Kidney (tissue), 14 donors: ENCODE data around the gene TOLLIP. TPM values are rescaled to one million over a fixed set of nuclear protein-coding genes. Genes with fewer than 3 reads are reported as not detected.

Source experiments
- DNase-seq, 5 donors: peaks; one replicate each; pipeline ENCODE4 v3.0.0-alpha.2; 2013 to 2020
- FAIRE-seq: peaks from 2 replicates; lab custom pipeline; 2012; peaks lifted over from hg19 to GRCh38; lab: Jason Lieb, UNC
- H3K27ac ChIP-seq, 2 donors: one replicate each; pipeline ENCODE4 v1.7.0; 2013; ENCODE audit warnings: low read depth in 2 of 2, low read length in 2 of 2, inconsistent platforms in 1 of 2
- H3K27me3 ChIP-seq: one replicate; pipeline ENCODE4 v1.7.1; 2013; ENCODE audit warnings: low read length, inconsistent platforms; ENCODE audit not compliant: control insufficient read depth, insufficient read depth
- H3K36me3 ChIP-seq, 3 donors: one replicate each; pipeline versions ENCODE4 v1.7.0 to v1.7.1; 2013; ENCODE audit warnings: low read length in 3 of 3, control low read depth in 1 of 3, inconsistent platforms in 1 of 3; ENCODE audit not compliant: insufficient read depth in 3 of 3, control insufficient read depth in 2 of 3
- H3K4me1 ChIP-seq, 3 donors: one replicate each; pipeline versions ENCODE4 v1.7.0 to v1.7.1; 2013; ENCODE audit warnings: low read length in 3 of 3, inconsistent platforms in 1 of 3, low read depth in 1 of 3; ENCODE audit not compliant: control insufficient read depth in 2 of 3, insufficient read depth in 2 of 3
- H3K4me3 ChIP-seq, 3 donors: one replicate each; pipeline versions ENCODE4 v1.7.0 to v1.8.1; 2013; ENCODE audit warnings: low read length in 3 of 3, control low read depth in 1 of 3, inconsistent platforms in 1 of 3
- H3K9ac ChIP-seq, 3 donors: one replicate each; pipeline versions ENCODE4 v1.7.0 to v1.7.1; 2013; ENCODE audit warnings: low read length in 3 of 3, control low read depth in 1 of 3, inconsistent platforms in 1 of 3
- H3K9me3 ChIP-seq, 3 donors: one replicate each; pipeline versions ENCODE4 v1.7.0 to v1.7.1; 2013; ENCODE audit warnings: low read length in 3 of 3, control low read depth in 1 of 3, inconsistent platforms in 1 of 3; ENCODE audit not compliant: control insufficient read depth in 2 of 3, insufficient read depth in 1 of 3
- intact Hi-C: fragments of 100-400 bp; cut with DNase I; formaldehyde crosslinking; loops from one replicate; pipeline ENCODE4 v1.11.1; 2022
- polyA plus RNA-seq: library from polyadenylated mRNA; stranded (reverse); fragments of 350-450 nt; fragmentation: Illumina TruSeq; extraction: RNeasy Lipid Tissue Mini Kit (QIAGEN cat#74804); gene quantifications from one replicate; pipeline ENCODE4 v1.2.3, GENCODE V29; 2014; ENCODE audit warnings: low read depth, low replicate concordance; ENCODE audit not compliant: insufficient read depth
- total RNA-seq: library from RNA; stranded (reverse); fragmentation: NEBNext Ultra II Directional; extraction: Animal tissue kit (Norgen Biotek cat#: 25700); gene quantifications from one replicate; pipeline ENCODE4 v1.2.1, GENCODE V29; 2021
- TF ChIP-seq, protein P1 (sequence below): IDR thresholded peaks from 3 replicates; pipeline ENCODE4 v1.5.1; 2012; ENCODE audit warnings: mild to moderate bottlenecking, moderate library complexity, borderline replicate concordance; ENCODE audit not compliant: insufficient read depth; ENCODE audit errors: extremely low read depth
- donor health status: control.
- donor health status: control.
- donor health status: control.
- donor health status: control.
- donor health status: control.
- donor health status: DM: yes; HTN: yes; CAD: no.
- donor health status: Normal renal cell carcinoma (clear cell type).

The TOLLIP gene
- total and polyA plus RNA-seq, 2 donors from 2014 or later = 65.5 to 88.0 TPM

DNA sequence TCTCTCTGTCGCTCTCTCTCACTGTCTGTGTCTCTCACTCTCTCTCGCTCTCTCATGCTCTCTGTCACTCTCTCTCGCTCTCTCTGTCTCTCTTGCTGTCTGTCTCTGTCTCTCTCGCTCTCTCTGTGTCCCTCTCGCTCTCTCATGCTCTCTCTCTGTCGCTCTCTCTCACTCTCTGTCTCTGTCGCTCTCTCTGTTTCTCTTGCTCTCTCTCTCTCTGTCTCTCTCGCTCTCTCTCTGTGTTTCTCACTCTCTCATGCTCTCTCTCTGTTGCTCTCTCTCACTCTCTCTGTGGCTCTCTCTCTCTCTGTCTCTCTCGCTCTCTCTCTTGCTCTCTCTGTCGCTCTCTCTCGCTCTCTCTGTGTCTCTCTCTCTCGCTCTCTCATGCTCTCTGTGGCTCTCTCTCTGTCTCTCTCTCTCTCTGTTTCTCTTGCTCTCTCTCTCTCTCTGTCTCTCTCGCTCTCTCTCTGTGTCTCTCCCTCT is 47.1 kb upstream of the TOLLIP start:
- H3K36me3 ChIP-seq = no peaks in the 10 kb centered on the region
- no peak overlapping the region for H3K4me3 ChIP-seq
- TF ChIP-seq, protein P1, sequence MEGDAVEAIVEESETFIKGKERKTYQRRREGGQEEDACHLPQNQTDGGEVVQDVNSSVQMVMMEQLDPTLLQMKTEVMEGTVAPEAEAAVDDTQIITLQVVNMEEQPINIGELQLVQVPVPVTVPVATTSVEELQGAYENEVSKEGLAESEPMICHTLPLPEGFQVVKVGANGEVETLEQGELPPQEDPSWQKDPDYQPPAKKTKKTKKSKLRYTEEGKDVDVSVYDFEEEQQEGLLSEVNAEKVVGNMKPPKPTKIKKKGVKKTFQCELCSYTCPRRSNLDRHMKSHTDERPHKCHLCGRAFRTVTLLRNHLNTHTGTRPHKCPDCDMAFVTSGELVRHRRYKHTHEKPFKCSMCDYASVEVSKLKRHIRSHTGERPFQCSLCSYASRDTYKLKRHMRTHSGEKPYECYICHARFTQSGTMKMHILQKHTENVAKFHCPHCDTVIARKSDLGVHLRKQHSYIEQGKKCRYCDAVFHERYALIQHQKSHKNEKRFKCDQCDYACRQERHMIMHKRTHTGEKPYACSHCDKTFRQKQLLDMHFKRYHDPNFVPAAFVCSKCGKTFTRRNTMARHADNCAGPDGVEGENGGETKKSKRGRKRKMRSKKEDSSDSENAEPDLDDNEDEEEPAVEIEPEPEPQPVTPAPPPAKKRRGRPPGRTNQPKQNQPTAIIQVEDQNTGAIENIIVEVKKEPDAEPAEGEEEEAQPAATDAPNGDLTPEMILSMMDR = no peak
- intact Hi-C loops = no loop called here
- no peak overlapping the region for H3K9ac ChIP-seq
- no peaks in the 10 kb centered on the region for H3K9me3 ChIP-seq
- H3K27ac ChIP-seq = no peak overlapping the region
- no peak for FAIRE-seq
- H3K27me3 ChIP-seq = no peaks in the 10 kb centered on the region
- DNase-seq = no peak
- H3K4me1 ChIP-seq = no peaks in the 10 kb centered on the region

DNA sequence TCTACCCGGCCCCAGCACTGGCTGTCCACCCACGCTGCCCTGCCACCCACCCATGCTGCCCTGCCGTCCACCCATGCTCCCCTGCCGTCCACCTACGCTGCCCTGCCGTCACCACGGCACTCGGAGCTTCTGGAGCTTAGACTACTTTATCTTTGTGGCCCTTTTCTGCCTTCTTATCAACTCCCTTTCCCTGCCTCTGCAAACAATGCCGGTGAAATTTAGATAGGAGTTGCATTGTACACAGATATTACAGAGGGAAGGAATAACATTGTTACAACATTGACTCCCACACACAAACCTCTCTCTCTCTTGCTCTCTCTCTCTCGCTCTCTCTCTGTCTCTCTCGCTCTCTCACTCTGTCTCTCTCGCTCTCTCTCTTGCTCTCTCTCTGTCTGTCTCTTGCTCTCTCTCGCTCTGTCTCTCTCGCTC is 46.6 kb upstream of the TOLLIP start:
- no peak for DNase-seq

DNA sequence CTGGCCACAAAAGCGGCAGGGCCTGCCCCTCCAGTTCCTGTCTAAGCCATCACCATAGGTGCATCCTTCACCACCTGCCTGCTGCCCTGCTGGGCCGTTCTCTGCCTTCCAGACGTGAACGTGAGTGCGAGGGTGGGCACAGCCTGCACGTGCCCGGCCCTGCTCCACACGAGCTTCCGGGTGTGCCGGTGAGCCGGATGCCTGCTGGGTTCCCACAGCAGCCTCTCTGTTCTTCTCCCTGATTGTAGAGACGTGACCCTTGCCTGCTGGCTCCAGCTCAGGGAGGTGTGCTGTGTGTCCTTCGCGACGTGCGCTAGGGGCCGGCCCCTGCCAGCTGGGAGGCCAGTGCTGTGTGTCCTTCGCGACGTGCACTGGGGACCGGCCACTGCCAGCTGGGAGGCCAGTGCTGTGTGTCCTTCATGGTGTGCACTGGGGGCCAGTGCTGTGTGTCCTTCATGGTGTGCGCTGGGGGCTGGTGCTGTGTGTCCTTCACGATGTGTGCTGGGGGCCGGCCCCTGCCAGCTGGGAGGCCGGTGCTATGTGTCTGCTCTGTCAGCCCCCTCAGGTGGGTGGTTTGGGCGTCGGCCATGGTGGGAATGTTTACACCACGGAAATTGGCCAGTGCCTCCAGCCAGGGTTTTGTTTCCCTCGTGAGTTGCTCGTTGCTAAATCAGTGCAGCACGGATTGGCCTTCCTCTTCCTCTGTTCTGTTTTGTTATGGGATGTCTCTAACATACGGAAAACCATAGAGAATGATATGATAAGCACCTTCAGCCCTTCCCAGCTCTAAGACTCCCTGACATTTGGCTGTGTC is 44.9 kb upstream of the TOLLIP start:
- Histone ChIP-seq H3K4me1 (no peaks in the 10 kb centered on the region), H3K9ac (no peak overlapping the region), H3K4me3 (no peak overlapping the region), H3K9me3 (no peaks in the 10 kb centered on the region), H3K27ac (no peak overlapping the region), H3K27me3 (no peaks in the 10 kb centered on the region), H3K36me3 (no peaks in the 10 kb centered on the region)
- no peak for FAIRE-seq
- intact Hi-C loops = no loop called here
- no peak for DNase-seq
- TF ChIP-seq, protein P1 = no peak

More for the DNA sequence above, 46.6 kb upstream of the TOLLIP start:
- TF ChIP-seq, protein P1 = no peak
- Histone ChIP-seq H3K27ac (no peak overlapping the region), H3K4me3 (no peak overlapping the region), H3K4me1 (no peaks in the 10 kb centered on the region), H3K36me3 (no peaks in the 10 kb centered on the region), H3K27me3 (no peaks in the 10 kb centered on the region), H3K9me3 (no peaks in the 10 kb centered on the region), H3K9ac (no peak overlapping the region)
- no peak for FAIRE-seq
- intact Hi-C loops = no loop called here
